H1 (cell line): Measurements from ENCODE around the gene SRR. TPM values are rescaled to one million over a fixed set of nuclear protein-coding genes. Genes with fewer than 3 reads are reported as not detected.

Experiments
- CHD2 ChIP-seq: IDR thresholded peaks from 2 replicates; pipeline ENCODE4 v1.6.1; 2012; ENCODE audit warnings: low read length, improper control_type of control experiment
- CREB1 ChIP-seq: IDR thresholded peaks from 2 replicates; pipeline ENCODE4 v1.6.1; 2012; ENCODE audit warnings: inconsistent platforms
- EP300 ChIP-seq, 2 experiments: IDR thresholded peaks; 1 replicate in 1 of 2; 2 replicates in 1 of 2; pipeline ENCODE4 v1.6.1; 2011 to 2012; ENCODE audit warnings: low read depth in 2 of 2, low read length in 2 of 2, mild to moderate bottlenecking in 2 of 2, borderline replicate concordance in 1 of 2, inconsistent platforms in 1 of 2, moderate library complexity in 1 of 2
- GABPA ChIP-seq: IDR thresholded peaks from 2 replicates; pipeline ENCODE4 v1.6.1; 2011; ENCODE audit warnings: mild to moderate bottlenecking, low read length, moderate library complexity, borderline replicate concordance; ENCODE audit not compliant: insufficient read depth
- HDAC6 ChIP-seq: IDR thresholded peaks from one replicate; pipeline ENCODE4 v1.7.1; 2012; ENCODE audit warnings: low read depth, mild to moderate bottlenecking, inconsistent platforms, low read length, moderate library complexity
- KDM1A ChIP-seq: fragments of 200-600, 300-600 bp; sonication (generic); IDR thresholded peaks from 2 replicates; pipeline ENCODE4 v1.7.1; 2016; ENCODE audit warnings: mild to moderate bottlenecking, low read length, borderline replicate concordance
- KDM4A ChIP-seq: IDR thresholded peaks from one replicate; pipeline ENCODE4 v1.7.1; 2012; ENCODE audit warnings: low read depth, mild to moderate bottlenecking, moderate library complexity, low read length, inconsistent platforms; ENCODE audit not compliant: severe bottlenecking
- MAX ChIP-seq: IDR thresholded peaks from 2 replicates; pipeline ENCODE4 v1.6.1; 2012; ENCODE audit warnings: inconsistent platforms
- NRF1 ChIP-seq: IDR thresholded peaks from 2 replicates; pipeline ENCODE4 v1.6.1; 2011; ENCODE audit warnings: mild to moderate bottlenecking, low read depth, low read length, improper control_type of control experiment
- POLR2AphosphoS5 ChIP-seq: IDR thresholded peaks from 2 replicates; pipeline ENCODE4 v1.6.1; 2011; ENCODE audit warnings: low read depth, low read length
- RAD21 ChIP-seq, 2 experiments: IDR thresholded peaks in 1 of 2; conservative IDR thresholded peaks in 1 of 2; 2 replicates each; pipeline ENCODE4 v1.6.1; 2011; ENCODE audit warnings: low read depth in 2 of 2, low read length in 2 of 2, improper control_type of control experiment in 1 of 2, inconsistent platforms in 1 of 2, mild to moderate bottlenecking in 1 of 2, moderate library complexity in 1 of 2
- RFX5 ChIP-seq: IDR thresholded peaks from 2 replicates; pipeline ENCODE4 v1.6.1; 2011; ENCODE audit warnings: low read depth, low read length, improper control_type of control experiment, borderline replicate concordance
- SIN3A ChIP-seq, 2 experiments: IDR thresholded peaks in 1 of 2; conservative IDR thresholded peaks in 1 of 2; 2 replicates each; pipeline ENCODE4 v1.6.1; 2011 to 2012; ENCODE audit warnings: low read length in 2 of 2, improper control_type of control experiment in 1 of 2, low read depth in 1 of 2, mild to moderate bottlenecking in 1 of 2
- SP1 ChIP-seq: IDR thresholded peaks from 2 replicates; pipeline ENCODE4 v1.6.1; 2011; ENCODE audit warnings: low read depth, low read length
- SUZ12 ChIP-seq: fragments of 200-600 bp; sonication (generic); IDR thresholded peaks from 2 replicates; pipeline ENCODE4 v1.6.1; 2012; ENCODE audit warnings: mild to moderate bottlenecking, inconsistent platforms, low read length, moderate library complexity, mixed read lengths
- TBP ChIP-seq: IDR thresholded peaks from 2 replicates; pipeline ENCODE4 v1.6.1; 2011; ENCODE audit warnings: low read depth, low read length, improper control_type of control experiment
- polyA plus RNA-seq, 7 experiments: library from polyadenylated mRNA; depleted of rRNA in 3 of 7; stranded (reverse) in 5 of 7; unstranded in 2 of 7; fragments of >200 nt in 5 of 7; fragments of 200-250 nt in 2 of 7; gene quantifications; 1 replicate in 5 of 7; 2 replicates in 1 of 7; 4 replicates in 1 of 7; pipeline versions ENCODE4 v1.2.1 to v1.2.3, GENCODE V29; 2011 to 2013; ENCODE audit warnings: missing spikeins in 2 of 7, mixed read lengths in 2 of 7
- total RNA-seq: library from RNA; stranded (reverse); fragmentation: NEBNext Ultra II Directional; extraction: Animal tissue kit (Norgen Biotek cat#: 25700); gene quantifications from 2 replicates; pipeline ENCODE4 v1.2.1, GENCODE V29; 2021

SRR gene
- total and polyA plus RNA-seq, 2 of the 8 experiments (the other 6 are each of a cell fraction or from before 2014, with no cell fraction given) = 3.6 to 4.5 TPM

GRCh38 chr17:2303204-2304188 is at the start of gene SRR, which contains the start of gene SMG6 (continued):
- TF ChIP-seq RAD21 (IDR thresholded peaks at IDR 0.05 in 1 of 2, conservative IDR thresholded peaks at IDR 0.05 in 1 of 2; ENCODE audit: low read depth in 2 of 2, low read length in 2 of 2) (no peak), SP1 (0 out of 2 replicates have a peak, but pooled peaks have one; percentile 10), MAX (peak; percentile 38), KDM1A (no peak), SUZ12 (no peak), NRF1 (peak; percentile 79), CREB1 (no peak), HDAC6 (no peak), POLR2AphosphoS5 (peak; percentile 84), EP300 (IDR thresholded peaks at IDR 0.05; ENCODE audit: borderline replicate concordance in 1 of 2, low read depth in 2 of 2, low read length in 2 of 2) (no peak), KDM4A (peak; percentile 72), SIN3A (conservative IDR thresholded peaks at IDR 0.05 in 1 of 2, IDR thresholded peaks at IDR 0.05 in 1 of 2; ENCODE audit: low read depth in 1 of 2, low read length in 2 of 2) (peak; percentile 41 to 62; a peak in 2 of 4 replicates), TBP (peak; percentile 65; the same call in 1 of the 2 replicates), GABPA (no peak), RFX5 (no peak), CHD2 (peak; percentile 58; the same call in 1 of the 2 replicates)
